ENCODE data around the gene PMM2.

DNA sequence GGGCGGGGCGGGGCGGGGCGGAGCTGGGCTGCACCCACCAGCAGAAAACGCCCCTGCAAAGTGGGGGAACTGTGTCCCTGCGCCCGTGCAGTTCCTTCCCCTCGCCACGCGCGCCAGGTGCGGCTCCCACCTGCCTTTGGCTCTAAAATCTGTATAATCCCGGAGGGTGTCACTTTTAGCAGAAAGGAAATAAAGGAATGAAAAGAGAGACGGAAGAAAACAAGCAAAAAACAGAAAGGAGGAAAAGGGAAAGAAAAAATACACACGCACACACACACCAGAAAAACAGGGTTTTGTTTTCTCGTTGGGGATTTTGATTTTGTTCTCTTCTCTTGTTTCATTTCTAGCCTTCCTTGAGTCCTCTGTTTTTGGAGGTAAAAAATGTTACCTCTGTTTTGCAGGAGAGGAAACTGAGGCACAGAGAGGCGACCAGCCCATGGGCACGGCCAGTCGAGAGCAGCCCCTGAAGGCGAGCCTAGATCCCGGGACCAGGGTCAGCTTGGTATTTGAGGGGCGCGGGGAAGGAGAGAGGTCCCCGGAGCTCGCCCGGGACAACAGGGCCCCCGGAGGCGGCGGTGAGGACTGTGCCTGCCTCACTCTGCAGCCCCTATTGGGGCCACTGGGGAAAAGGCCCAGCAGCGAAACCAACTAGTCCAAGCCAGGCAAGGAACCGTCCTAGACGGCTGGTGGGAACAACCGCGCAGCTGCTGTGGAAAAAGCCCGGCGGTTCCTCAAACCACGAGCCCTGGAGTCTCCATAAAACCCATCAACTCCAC is 71.8 kb downstream of the PMM2 start:
- TF ChIP-seq, protein P1, sequence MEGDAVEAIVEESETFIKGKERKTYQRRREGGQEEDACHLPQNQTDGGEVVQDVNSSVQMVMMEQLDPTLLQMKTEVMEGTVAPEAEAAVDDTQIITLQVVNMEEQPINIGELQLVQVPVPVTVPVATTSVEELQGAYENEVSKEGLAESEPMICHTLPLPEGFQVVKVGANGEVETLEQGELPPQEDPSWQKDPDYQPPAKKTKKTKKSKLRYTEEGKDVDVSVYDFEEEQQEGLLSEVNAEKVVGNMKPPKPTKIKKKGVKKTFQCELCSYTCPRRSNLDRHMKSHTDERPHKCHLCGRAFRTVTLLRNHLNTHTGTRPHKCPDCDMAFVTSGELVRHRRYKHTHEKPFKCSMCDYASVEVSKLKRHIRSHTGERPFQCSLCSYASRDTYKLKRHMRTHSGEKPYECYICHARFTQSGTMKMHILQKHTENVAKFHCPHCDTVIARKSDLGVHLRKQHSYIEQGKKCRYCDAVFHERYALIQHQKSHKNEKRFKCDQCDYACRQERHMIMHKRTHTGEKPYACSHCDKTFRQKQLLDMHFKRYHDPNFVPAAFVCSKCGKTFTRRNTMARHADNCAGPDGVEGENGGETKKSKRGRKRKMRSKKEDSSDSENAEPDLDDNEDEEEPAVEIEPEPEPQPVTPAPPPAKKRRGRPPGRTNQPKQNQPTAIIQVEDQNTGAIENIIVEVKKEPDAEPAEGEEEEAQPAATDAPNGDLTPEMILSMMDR (IDR thresholded peaks at IDR 0.05), result peak in 4 of 5 experiments; percentile 12 to 69 (median 32)
- no peak for TF ChIP-seq POLR2AphosphoS5 (IDR thresholded peaks at IDR 0.05)
- TF ChIP-seq EP300 (IDR thresholded peaks at IDR 0.05; ENCODE audit: low read depth), result no peak

Data from transverse colon (tissue), 4 donors.